GM18511 (cell line): ENCODE results near the gene DLGAP4.

Experiments used
- ATAC-seq: cut with Tn5 transposase; IDR thresholded peaks from one replicate; pipeline ENCODE4 v1.9.1; 2021; ENCODE audit warnings: mild to moderate bottlenecking, moderate library complexity; ENCODE audit not compliant: unreplicated experiment

DLGAP4 gene

GRCh38 chr20:36305602-36306551, at the start of gene DLGAP4:
Gene DLGAP4, plus strand, starts transcription at chr20:36306339. Its CDS starts 125,379 bp downstream, at chr20:36431718.
- ATAC-seq, result no peak

GRCh38 chr20:36259177-36260061, 46.7 kb upstream of the DLGAP4 start:
- ATAC-seq, result no peak

GRCh38 chr20:36260316-36260715, 45.8 kb upstream of the DLGAP4 start:
- no peak for ATAC-seq

- ATAC-seq, result no peak
These were observed 44.6 kb upstream of the DLGAP4 start for GRCh38 chr20:36261389-36262105.

GRCh38 chr20:36262440-36262839, 43.7 kb upstream of the DLGAP4 start:
- ATAC-seq, result no peak

GRCh38 chr20:36264426-36265246, 41.5 kb upstream of the DLGAP4 start:
- no peak for ATAC-seq

GRCh38 chr20:36266189-36266588, 40.0 kb upstream of the DLGAP4 start:
- no peak for ATAC-seq

- no peak for ATAC-seq
These were observed 38.3 kb upstream of the DLGAP4 start for GRCh38 chr20:36267605-36268381.

GRCh38 chr20:36268440-36269342, 37.4 kb upstream of the DLGAP4 start:
- ATAC-seq, result no peak

GRCh38 chr20:36269507-36269906, 36.6 kb upstream of the DLGAP4 start:
- no peak for ATAC-seq

GRCh38 chr20:36270744-36271638, 35.1 kb upstream of the DLGAP4 start:
- no peak for ATAC-seq

- ATAC-seq, result no peak
These were observed 34.2 kb upstream of the DLGAP4 start for GRCh38 chr20:36271639-36272546.

- ATAC-seq, result no peak
These were observed 33.5 kb upstream of the DLGAP4 start for GRCh38 chr20:36272547-36273220.

GRCh38 chr20:36273414-36274180, 32.5 kb upstream of the DLGAP4 start:
- no peak for ATAC-seq
